Uterus (tissue), 4 donors: ENCODE measurements around the gene NAE1. TPM values are rescaled to one million over a fixed set of nuclear protein-coding genes. Genes with fewer than 3 reads are reported as not detected.

Experiments used
- DNase-seq, 2 donors: peaks; one replicate each; pipeline ENCODE4 v3.0.0-alpha.2; 2019 to 2020
- H3K27ac ChIP-seq, 2 donors: fragments of 200-600 bp; sonication (generic); 1 replicate in 1 of 2; 2 replicates in 1 of 2; pipeline ENCODE4 v1.5.1; 2016 to 2018
- H3K27me3 ChIP-seq, 2 donors: fragments of 200-600 bp; sonication (generic); one replicate each; pipeline ENCODE4 v1.5.1; 2018 to 2019; ENCODE audit warnings: control low read depth in 1 of 2
- H3K36me3 ChIP-seq, 2 donors: fragments of 200-600 bp; sonication (generic); one replicate each; pipeline ENCODE4 v1.5.1; 2019; ENCODE audit warnings: control low read depth in 1 of 2
- H3K4me1 ChIP-seq, 2 donors: fragments of 200-600 bp; sonication (generic); one replicate each; pipeline ENCODE4 v1.5.1; 2018 to 2019; ENCODE audit warnings: control low read depth in 1 of 2
- H3K4me3 ChIP-seq, 2 donors: fragments of 200-600 bp; sonication (generic); 1 replicate in 1 of 2; 2 replicates in 1 of 2; pipeline ENCODE4 v1.5.1; 2018 to 2019; ENCODE audit warnings: mild to moderate bottlenecking in 1 of 2
- H3K9me3 ChIP-seq, 2 donors: fragments of 200-600 bp; sonication (generic); one replicate each; pipeline ENCODE4 v1.5.1; 2019; ENCODE audit warnings: control low read depth in 1 of 2
- CTCF ChIP-seq, 4 experiments: fragments of 200-600 bp in 2 of 4; fragments of 450-650 bp in 2 of 4; sonication (generic) in 2 of 4; IDR thresholded peaks; one replicate each; pipeline ENCODE4 v1.5.1; 2016 to 2019; ENCODE audit warnings: antibody characterized with exemption in 4 of 4, mild to moderate bottlenecking in 2 of 4, moderate library complexity in 1 of 4
- POLR2A ChIP-seq, 2 donors: fragments of 450-650 bp; IDR thresholded peaks; one replicate each; pipeline ENCODE4 v1.6.1; 2016; ENCODE audit warnings: antibody characterized with exemption in 2 of 2, mild to moderate bottlenecking in 1 of 2, moderate library complexity in 1 of 2
- intact Hi-C: fragments of 100-400 bp; cut with DNase I; formaldehyde crosslinking; loops from one replicate; pipeline ENCODE4 v1.15.1; 2023; ENCODE audit warnings: low total_unique reads
- total RNA-seq, 4 donors: library from RNA; depleted of rRNA in 3 of 4; stranded (reverse); fragments of >200 nt in 3 of 4; gene quantifications; one replicate each; pipeline versions ENCODE4 v1.1.0 to v1.2.4, GENCODE V29; 2014 to 2023
- donor health status: DM: yes; HTN: yes; CAD: no.

NAE1 gene
- total RNA-seq, 4 donors from 2014 or later, result 32.6 to 83.5 (median 59.8) TPM

- no peaks in the 10 kb centered on the region for H3K27me3 ChIP-seq
- no peak overlapping the region for H3K4me3 ChIP-seq
- no peak for DNase-seq
- H3K4me1 ChIP-seq, result no peaks in the 10 kb centered on the region
- no peak overlapping the region for H3K27ac ChIP-seq
- no peaks in the 10 kb centered on the region for H3K36me3 ChIP-seq
- intact Hi-C loops, result no loop called here
- TF ChIP-seq POLR2A (IDR thresholded peaks at IDR 0.05), result no peak
- TF ChIP-seq CTCF (IDR thresholded peaks at IDR 0.05), result no peak
- H3K9me3 ChIP-seq, result no peaks in the 10 kb centered on the region
Measured at GRCh38 chr16:66863707-66864106, 32.9 kb upstream of the NAE1 start.

GRCh38 chr16:66862023-66862520 lies 31.3 kb upstream of the NAE1 start:
- Histone ChIP-seq H3K4me3 (no peak overlapping the region), H3K27me3 (no peaks in the 10 kb centered on the region), H3K27ac (no peak overlapping the region), H3K4me1 (no peaks in the 10 kb centered on the region), H3K36me3 (no peaks in the 10 kb centered on the region), H3K9me3 (no peaks in the 10 kb centered on the region)
- intact Hi-C loops, result no loop called here
- TF ChIP-seq CTCF (IDR thresholded peaks at IDR 0.05), result no peak
- no peak for TF ChIP-seq POLR2A (IDR thresholded peaks at IDR 0.05)
- no peak for DNase-seq

GRCh38 chr16:66859397-66860068 lies 28.8 kb upstream of the NAE1 start:
- no peaks in the 10 kb centered on the region for H3K9me3 ChIP-seq
- TF ChIP-seq POLR2A (IDR thresholded peaks at IDR 0.05) (no peak), CTCF (IDR thresholded peaks at IDR 0.05) (no peak)
- H3K27me3 ChIP-seq, result no peaks in the 10 kb centered on the region
- H3K4me1 ChIP-seq, result no peaks in the 10 kb centered on the region
- intact Hi-C loops, result no loop called here
- no peak overlapping the region for H3K4me3 ChIP-seq
- no peak overlapping the region for H3K27ac ChIP-seq
- no peak for DNase-seq
- no peaks in the 10 kb centered on the region for H3K36me3 ChIP-seq

DNA sequence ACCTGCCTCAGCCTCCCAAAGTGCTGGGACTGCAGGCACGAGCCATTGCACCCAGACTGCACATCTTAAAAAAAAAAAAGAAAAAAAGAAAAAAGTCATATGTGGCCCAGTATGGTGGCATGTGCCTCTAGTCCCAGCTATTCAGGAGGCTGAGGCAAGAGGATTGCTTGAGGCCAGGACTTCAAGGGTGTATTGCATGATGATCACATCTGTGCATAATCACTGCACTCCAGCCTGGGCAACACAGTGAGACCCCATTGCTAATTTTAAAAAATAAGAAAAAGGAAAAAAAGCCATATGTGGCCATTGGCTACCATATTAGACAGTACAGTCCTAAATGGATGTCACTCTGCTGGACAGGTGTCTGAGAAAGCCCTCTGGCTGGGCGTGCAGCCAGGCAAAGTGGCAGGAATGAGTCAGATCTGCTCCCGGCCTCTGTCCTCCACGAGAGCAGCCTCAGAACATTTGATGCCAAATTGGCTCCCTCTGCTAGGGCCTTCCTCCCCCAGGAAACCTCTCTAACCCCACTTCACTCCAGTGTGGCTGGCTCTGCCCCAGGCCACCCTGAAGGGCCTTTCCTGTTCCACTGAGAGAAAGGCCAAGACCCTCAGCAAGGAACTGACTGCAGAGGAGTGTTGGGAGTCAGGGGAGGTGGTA lies 28.1 kb upstream of the NAE1 start:
- Histone ChIP-seq H3K9me3 (no peaks in the 10 kb centered on the region), H3K4me1 (no peaks in the 10 kb centered on the region), H3K27me3 (no peaks in the 10 kb centered on the region), H3K4me3 (no peak overlapping the region), H3K27ac (no peak overlapping the region), H3K36me3 (no peaks in the 10 kb centered on the region)
- no peak for DNase-seq
- TF ChIP-seq CTCF (IDR thresholded peaks at IDR 0.05) (no peak), POLR2A (IDR thresholded peaks at IDR 0.05) (no peak)
- intact Hi-C loops, result no loop called here

- Histone ChIP-seq H3K36me3 (no peaks in the 10 kb centered on the region), H3K4me3 (no peak overlapping the region), H3K4me1 (no peaks in the 10 kb centered on the region), H3K27ac (no peak overlapping the region), H3K9me3 (no peaks in the 10 kb centered on the region), H3K27me3 (no peaks in the 10 kb centered on the region)
- intact Hi-C loops, result no loop called here
- no peak for DNase-seq
- TF ChIP-seq CTCF (IDR thresholded peaks at IDR 0.05), result no peak
- no peak for TF ChIP-seq POLR2A (IDR thresholded peaks at IDR 0.05)
Measured at GRCh38 chr16:66857437-66857836, 26.7 kb upstream of the NAE1 start.
